NCI-H446 (cell line): Measurements from ENCODE around the gene DGKD.

Experiments
- DNase-seq, 2 experiments: peaks; one replicate each; lab custom pipeline; 2025; lab: John Stamatoyannopoulos, UW

The DGKD gene

GRCh38 chr2:233498126-233498525 is 143.8 kb downstream of the DGKD start:
- DNase-seq, result no peak

- no peak for DNase-seq
Observed at GRCh38 chr2:233499928-233500327, 145.6 kb downstream of the DGKD start.

GRCh38 chr2:233501198-233502076 is 147.1 kb downstream of the DGKD start:
- peak in 1 of 2 experiments; percentile 33 for DNase-seq

GRCh38 chr2:233503481-233503880 is 149.2 kb downstream of the DGKD start:
- no peak for DNase-seq

- no peak for DNase-seq
Observed at GRCh38 chr2:233503947-233504637, 149.8 kb downstream of the DGKD start.

- no peak for DNase-seq
Observed at GRCh38 chr2:233513953-233514655, 159.8 kb downstream of the DGKD start.

- DNase-seq, result no peak
Observed at GRCh38 chr2:233519787-233520611, 165.7 kb downstream of the DGKD start.
